Measurements from ENCODE around the gene CUX1. TPM values are rescaled to one million over a fixed set of nuclear protein-coding genes. Genes with fewer than 3 reads are reported as not detected.

Gene CUX1
- polyA plus RNA-seq, 1 donor: 101 TPM

DNA sequence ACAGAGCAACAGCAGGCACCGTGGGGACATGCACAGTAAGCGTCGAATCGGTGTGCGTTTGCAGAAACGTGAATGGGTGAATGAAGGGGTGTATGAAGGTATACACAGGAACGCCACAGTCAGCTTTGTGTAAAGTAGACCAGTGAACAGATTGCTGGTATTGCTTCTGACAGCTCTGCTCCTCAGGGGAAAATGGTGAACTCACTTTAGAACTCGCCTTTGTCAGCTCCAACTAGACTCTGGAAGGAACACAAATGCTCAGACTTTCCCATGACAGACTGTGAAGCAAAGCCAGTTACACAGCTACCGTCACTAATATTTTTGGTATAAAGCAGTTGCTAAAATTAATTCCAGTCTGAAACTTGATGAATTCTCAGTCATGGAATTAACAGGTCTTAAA, 78.9 kb downstream of the CUX1 start:
- no peak for DNase-seq

DNA sequence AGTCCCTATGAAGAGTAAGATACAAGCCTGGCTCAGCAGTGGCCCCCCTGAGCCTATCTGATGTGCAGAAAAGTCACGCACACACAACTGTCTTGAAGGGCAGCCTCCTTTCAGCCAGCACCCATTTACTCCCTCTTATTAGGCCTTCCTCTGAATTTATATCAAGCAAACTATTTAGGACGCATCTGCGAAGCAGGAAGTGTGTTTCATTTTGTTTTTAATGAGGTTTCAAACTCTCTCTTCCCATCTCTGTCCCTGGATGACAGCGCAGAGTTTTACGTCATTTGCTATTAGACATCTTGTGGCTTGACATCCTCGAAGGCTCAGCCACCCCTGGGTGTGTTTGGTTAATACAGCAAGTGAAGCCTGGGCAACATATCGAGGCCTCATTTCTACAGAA, 79.5 kb downstream of the CUX1 start:
- DNase-seq: no peak

DNA sequence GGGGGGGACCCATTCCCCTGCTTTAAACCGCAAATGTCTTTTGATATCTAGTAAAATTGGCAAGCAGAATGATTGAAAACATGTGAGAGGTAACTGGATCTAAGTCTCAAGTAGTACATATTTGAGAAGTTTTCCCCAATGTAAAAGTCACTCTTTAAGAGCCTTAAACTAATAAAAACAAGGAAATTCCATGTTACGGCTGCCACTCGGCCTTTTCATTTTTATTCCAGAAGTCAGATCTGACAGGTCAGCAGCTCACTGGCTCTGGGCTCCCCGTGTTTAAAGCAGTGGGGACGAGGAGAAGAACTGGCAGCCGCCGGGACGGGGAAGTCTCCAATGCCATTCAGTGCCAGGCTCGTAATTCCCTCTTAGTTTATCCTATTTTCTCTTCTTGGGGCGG, 80.7 kb downstream of the CUX1 start:
- no peak for DNase-seq

DNA sequence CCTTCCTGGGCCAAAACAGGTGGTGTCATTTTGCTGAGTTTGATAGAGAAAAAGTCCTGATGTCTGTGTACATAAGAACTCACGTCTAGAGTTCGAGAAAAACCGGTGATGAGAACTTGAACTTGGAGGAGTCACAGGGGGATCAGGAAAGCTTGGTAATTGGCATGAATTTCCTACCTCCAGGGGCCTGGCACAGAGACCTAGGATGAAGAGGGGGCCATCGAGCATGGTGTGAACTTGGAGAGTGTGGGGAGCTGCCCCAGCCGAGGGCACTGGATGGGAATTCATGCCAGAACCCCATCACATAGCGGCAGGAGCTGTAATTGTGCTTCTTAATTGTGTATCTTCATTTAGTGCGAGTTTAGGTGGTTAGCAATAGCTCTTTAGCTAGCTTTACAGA, 82.2 kb downstream of the CUX1 start:
- no peak for DNase-seq

DNA sequence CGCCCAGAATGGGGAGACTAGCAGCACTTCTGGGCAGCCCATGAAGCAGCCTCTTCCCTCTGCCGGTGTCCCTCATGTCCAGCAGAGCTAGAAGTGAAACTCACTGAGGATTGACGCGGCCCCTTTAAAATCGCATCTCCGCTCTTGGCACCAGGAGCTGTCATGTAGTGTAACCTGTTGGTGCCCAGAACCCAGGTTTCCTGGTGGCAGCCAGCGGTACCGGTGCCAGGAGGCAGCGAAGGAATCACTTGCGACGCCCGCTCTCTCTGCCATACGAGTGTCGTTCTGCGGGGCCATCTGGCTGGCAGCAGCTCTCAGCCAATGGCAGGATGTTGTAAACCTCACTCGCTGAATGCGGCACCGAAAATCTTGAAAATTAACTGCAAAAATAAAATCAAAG, 82.7 kb downstream of the CUX1 start:
- no peak for DNase-seq

DNA sequence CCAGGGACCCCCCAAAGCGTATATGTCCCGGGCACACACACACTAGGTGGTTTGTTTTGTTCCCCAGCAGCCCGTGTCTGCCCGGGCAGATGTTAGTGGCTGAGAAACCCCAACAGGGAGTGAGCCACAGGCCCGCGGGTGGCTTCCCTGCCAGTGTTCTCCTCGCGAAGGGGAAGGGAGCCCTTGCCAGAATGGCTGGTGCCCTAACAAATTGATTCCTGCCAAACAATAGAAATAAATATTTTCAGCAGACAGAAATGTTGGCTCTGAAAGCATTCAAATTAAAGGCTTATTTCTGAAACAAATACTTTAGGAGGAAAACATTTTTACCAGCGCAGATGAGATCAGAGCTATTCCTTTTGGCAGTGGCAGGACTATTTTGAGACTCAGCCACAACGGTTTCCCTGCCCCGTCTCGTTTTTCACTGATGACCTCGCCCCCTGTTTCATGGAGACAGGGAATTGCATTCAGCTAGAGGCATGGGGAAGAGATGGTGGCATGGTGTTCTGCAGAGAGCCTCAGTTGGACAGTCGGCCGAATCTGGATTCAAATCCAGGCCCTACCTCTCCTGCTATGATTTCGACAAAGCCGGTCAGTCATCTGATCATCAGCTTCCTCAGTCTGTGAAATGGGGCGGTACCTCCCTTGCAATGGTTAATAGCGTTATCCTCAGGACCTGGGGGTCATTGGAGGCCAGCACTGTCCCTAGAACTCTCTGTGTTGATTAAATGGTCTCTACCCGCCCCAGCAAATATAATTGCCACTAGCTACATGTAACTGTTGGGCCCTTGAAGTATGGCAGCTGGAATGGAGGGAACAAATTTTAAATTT, 84.5 kb downstream of the CUX1 start:
- DNase-seq: no peak

DNA sequence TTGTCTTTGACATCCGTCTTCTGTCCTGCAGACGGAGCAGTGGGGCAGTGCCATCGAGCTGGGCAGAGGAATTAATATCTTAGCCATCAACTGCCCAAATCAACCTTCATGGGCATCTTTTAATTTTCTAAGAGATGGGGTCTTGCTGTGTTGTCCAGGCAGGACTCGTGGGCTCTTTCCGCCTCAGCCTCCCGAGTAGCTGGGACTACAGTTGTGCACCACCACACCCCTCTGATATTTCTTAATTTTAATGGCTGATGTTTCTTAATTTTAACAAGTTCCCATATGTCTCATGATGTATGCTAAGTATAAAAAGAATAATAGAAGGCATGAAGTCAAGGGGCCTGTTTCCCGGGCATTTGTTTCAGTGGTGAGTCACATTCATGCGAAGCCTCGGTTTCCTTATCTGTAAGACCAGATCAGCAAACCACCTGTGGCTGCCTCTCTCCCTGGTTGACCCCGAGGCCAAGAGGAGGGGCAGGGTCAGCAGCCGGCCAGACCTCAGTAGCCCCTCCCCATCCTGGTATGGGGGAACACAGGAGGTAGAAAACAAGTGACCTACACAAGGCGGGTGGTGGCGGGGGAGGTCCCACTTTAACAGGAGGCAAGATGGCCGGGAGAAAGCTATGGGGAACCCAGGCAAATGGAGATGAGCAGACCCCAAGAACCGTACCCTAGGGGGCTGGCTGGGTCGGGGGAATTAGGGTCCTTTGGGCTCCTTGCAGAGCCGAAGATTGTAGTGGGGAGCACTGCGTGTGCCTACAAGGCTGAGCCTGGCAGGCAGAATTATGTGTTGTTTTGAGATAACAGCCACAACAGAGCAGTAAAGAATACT, 85.5 kb downstream of the CUX1 start:
- no peak for DNase-seq

DNA sequence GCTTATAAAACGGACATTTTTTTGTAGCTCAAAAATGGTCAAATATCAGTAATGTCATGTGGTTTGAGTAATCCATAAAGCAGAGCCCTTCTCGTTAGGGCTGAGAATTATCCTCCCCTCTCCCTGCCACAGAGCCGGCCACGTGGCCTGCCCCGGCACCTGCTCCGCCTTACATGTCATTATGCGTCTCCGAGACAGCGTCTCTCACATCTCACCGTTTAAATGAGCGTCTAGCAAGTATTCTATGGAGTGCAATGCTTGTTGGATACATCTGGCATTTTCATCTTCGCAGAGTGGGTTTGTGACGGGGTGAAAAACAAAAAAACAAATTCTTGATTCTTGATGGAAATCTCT, 86.1 kb downstream of the CUX1 start:
- no peak for DNase-seq

DNA sequence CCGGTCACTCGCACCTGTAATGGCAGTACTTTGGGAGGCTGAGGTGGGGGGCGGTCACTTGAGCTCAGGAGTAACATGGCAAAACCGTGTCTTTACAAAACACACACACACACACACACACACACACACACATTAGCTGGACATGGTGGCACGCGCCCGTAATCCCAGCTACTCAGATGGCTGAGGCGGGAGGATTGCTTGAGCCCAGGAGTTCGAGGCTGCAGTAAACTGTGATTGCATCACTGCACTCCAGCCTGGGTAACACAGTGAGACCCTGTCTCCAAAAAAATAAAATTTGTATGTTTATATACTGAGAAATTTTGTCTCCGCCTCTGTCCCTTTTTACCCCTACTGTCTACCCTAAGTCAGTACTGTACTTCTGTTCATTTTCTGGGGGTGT, 86.6 kb downstream of the CUX1 start:
- no peak for DNase-seq

DNA sequence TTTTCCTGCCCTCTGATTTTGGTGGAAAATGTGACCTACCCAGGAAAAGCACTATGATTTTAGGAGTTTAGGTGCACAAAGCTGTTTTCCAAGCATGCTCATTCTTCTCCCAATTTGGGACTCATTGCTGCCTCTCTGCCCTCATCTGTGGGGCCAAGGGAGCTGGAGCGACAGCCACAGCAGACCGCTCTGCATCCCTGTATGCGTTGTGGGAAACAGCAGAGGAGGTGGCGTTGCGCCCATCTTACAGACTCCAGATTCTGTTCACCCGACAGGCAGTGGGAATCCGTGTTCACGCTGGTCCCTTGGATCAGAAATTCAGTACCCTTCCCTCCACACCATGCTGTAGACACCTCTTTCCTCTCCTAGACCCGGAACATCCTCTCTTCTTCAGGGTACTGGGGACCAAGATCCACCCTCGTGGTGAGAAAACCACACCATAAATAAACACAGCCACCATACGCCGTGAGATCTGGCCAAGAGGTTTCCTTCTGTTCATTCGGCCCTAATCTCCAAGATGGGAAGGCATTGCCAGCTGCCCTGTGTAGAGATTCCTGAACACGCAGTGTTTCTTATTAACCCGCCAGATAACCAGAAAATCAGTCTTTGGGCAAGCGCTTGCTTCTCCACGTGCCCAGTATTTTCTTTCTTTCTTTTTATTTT, 87.9 kb downstream of the CUX1 start:
- no peak for DNase-seq

DNA sequence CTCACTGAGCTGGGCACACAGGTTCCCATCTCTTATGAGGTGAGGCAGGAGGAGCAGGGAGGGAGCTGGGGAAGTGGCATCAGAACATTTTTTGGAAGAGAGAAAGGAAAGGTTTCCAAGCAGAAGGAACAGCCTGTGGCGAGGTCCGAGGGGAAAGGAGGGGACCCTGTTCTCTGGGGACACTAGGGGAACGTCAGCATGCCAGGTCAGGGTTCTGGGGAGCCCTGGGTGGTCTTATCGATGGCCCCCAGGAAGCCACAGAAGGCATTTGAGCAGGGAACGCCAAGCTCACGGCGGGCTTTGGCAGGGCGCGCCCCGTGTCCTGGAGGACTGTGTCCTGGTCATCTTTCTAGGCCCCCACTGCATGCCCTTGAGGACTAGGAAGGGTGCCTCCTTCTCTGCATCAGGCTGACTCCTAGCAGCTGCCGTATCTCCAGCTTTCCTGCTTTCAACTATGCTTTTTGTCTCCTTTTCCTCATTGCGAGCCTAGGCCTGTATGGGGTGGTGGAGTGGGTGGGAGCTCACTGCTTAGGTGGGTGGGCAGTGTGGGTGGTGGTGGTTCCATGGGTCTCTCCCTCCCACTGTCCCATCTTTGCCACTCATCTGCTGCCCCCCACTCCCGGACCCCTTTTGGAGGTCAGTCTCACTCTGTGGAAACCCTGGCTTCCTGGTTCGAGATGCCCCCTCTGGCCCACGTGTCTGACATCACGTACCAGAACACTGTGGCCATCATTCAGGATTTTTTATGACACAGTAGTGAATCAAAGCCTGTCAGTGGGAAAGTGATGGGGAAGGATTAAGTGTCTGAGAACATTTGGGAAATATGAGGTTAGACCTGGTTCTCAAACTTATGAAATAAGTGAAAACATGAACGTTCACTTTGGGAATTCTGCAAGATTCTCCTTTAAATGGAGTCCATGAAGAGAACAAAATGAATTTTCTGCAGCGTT, 89.1 kb downstream of the CUX1 start:
- no peak for DNase-seq

DNA sequence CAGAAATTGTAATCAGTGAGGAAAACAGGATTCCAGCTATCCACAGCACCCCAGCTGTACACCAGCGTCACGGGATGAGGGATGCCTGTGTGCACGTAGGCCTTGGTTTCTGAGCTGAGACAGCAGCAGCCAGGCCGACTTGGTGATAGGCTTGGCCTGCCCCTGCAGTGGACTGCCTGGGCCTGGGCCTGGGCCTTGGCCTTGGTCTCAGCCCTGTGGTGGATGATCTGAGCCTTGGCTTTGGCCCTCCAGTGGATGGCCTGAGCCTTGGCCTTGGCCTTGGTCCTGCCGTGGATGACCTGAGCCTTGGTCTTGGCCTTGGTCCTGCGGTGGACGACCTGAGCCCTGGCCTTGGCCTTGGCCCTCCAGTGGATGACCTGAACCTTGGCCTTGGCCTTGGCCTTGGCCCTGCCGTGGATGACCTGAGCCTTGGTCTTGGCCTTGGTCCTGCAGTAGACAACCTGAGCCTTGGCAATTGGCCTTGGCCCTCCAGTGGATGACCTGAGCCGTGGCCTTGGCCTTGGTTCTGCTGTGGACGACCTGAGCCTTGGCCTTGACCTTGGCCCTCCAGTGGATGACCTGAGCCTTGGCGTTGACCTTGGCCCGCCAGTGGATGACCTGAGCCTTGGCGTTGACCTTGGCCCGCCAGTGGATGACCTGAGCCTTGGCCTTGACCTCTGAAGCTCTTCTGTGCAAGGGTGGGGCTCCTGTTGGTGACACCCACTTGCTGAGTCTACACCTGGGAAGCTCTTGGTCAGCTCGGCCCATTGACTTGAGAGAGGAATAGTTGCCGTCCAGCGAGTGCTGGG, 93.8 kb downstream of the CUX1 start:
- DNase-seq: no peak

DNA sequence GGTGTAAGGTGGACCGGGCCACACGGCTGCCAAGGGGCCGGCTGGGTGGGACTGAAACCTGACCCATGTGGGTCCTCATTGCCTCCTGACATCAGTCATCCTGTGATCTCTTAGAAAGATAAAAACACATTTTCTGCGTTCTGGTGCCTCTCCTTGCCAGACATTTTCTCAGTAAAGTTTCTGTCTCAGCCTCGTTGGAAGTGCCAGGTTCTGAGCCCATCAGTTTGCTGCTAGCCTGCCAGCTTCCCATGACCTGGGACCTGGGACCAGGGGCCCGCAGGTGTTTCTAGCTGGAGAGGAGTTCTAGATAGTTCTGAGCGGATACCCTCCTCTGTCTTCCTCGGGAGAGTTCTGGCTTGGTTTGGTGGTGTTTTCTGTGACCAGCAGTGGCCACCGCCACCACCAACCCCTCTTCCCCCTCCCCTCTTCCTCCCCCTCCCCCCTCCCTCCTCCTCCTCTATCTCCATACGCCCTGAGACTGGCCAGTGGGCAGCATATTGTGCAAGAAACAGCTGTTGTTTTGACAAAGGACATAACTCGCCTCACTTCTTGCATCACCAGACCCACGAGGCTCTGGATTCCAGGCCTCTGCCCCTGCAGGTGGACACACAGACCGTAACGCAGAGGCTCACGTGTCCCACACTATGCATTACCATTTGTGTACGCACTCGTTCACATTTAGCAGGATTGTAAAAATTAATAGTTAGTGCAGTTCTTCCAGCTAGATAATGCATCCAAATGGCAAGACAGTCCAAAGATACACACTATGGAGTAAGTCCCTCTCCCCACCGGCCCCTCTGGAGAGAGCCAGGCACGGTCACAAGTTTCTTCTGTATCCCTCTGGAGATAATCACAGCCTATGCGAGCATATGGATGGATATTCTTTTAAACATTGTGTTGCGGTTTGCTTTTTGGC, 94.6 kb downstream of the CUX1 start:
- no peak for DNase-seq

DNA sequence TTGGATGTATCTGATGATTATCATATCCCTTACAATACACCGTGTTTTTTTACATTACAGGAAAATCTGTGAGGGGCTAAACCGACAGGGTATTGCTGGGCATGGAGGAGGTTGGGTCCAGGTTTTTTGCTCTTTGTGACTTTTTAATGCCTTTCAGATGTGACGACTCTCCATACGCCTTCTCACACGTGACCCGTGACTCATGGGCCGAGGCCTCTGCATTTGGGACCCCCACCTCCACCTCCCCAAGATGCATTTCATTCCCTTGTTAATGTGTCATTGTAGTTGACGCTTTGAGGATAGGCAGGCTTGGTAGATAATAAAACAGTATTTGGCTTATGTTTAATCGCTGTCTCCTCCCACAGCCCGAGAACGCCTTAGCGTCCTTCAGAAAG, 95.3 kb downstream of the CUX1 start:
- DNase-seq: no peak

DNA sequence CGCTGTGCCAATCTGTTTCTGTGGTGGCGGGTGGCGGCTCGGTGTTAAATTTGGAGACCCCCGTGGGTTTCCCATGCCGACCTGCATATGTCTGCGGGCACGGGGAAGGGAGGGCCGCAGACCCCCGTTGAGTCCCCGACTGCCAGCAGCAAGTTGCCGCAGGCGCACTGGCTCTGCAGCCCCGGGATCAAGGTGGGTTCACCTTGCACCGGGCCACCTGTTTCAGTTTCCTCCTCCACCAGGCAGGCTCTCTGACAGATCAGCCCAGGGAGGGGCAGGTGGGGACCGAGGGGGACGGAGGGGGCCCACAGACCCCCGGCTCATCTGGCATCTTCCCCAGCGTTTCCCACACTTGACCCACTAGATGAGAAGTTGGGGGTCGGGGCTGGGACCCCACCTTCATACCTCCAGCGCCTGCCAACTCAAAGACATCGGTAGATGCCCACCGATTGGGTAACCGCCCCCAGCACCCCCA, 95.9 kb downstream of the CUX1 start:
- no peak for DNase-seq

DNA sequence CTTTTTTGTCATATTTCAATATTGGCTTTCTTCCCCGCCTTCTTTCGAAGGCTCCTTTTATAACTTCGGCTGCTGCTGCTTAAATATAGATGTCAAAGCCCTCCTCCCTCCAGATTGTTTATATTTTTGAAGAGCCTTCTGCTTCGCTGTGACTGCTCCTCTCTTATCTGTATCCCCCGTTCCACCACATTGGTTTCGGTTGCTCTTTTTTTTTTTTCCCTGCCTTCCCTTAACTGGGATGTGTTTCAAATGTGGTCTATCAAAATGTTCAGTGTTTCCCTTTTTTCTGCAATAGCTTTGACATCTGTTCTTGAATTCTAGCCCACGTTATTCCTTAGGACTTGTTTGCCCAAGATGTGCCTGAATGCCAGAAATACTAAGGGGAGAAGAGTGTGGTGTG, 96.4 kb downstream of the CUX1 start:
- DNase-seq: no peak

DNA sequence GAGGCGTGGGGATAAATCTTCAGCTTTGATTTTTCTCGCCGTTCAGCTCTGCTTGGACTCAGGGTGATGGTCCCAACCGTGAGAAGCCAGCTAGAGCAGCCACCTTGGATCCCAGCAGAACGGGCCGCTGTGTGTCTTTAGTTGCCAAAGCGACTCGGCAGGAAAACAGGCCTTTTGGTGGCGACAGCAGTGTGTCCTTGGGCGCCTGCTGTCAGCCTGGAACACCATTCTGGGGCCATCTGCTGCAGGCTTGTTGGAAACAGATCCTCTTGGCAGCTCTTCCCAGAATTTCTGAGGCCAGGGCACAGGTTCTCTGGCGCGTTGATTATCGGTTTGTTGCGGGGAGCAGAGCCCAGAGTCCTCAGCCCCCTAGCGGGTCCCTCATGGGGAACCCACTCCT, 97.6 kb downstream of the CUX1 start:
- no peak for DNase-seq

DNA sequence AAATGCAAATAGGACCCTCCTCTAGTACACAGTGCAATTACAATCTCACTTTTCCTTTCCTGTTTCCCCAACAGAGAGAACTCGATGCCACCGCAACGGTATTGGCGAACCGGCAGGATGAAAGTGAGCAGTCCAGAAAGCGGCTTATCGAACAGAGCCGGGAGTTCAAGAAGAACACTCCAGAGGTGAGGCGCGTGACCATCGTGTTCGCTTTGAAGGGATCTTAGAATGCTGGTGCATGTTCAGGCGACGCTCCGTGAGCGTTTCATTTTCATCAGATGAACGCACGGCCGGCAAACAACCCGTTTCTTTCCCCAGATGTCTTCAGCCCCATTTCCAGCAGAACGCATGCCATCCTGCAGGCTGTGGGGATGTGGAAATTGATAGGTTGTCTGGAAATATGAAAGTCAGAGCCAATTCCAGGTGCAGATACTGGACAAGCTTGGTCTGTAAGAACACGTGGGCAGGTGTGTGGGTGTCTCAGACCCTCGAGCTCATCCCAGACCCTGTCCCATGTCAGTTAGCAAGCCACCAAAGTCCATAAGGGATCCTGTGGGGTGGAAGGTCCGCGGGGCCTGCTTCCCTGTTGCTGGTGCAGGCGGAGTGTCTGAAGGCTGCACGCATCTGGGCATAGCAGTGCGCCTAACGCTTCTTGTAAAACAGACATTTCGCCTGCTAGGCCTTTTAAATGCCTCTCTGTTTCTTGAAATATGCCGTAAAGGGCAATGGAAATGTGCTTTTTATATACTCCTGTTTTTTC, 98.8 kb downstream of the CUX1 start:
- DNase-seq: no peak

DNA sequence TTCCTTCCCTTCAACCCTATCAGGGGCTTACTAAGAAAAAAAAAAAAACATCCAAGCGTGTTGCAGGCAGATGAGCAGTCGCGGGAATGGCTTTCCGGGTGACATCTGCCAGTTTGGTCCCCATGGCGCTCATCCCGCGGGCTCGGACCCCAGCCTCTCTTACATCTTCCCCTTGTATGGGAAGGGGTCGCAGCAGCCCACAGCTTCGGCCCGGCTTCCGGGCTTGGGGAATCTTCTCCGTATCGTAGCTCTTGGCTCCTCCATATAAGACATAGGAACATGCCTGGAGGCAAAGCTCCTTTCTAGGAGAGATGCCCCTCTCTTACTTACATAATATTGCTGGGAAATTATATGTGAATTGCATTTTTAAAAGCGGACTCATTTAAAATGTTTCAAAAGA, 99.5 kb downstream of the CUX1 start:
- no peak for DNase-seq

Measured in left kidney (tissue), 2 donors.